A673 (cell line): ENCODE measurements around the gene PROSER2. TPM values are rescaled to one million over a fixed set of nuclear protein-coding genes. Genes with fewer than 3 reads are reported as not detected.

Experiments
- BruUV-seq: library from RNA; stranded (reverse); fragments of 400-500 nt; replicated peaks from 2 replicates; lab custom pipeline; 2021; lab: Mats Ljungman, UMichigan
- CTCF ChIA-PET: fragments of 300-600 bp; sonication (Branson Sonifier 250); formaldehyde crosslinking; loops from one replicate; lab custom pipeline; 2022; ENCODE audit warnings: antibody characterized with exemption; lab: Charles Lee
- POLR2A ChIA-PET: fragments of 300-600 bp; sonication (Branson Sonifier 250); formaldehyde crosslinking; loops from one replicate; lab custom pipeline; 2022; ENCODE audit warnings: antibody characterized with exemption; ENCODE audit not compliant: low non-redundant PET; lab: Charles Lee
- DNase-seq: peaks from one replicate; pipeline ENCODE4 v3.0.0-alpha.2; 2015; ENCODE audit warnings: low spot score
- H3K27ac ChIP-seq: fragments of 200-600 bp; sonication (generic); 2 replicates; pipeline ENCODE4 v1.5.1; 2016; ENCODE audit warnings: mixed run types, low read depth, mild to moderate bottlenecking, mixed read lengths, antibody characterized with exemption, low read length; ENCODE audit not compliant: poor library complexity, severe bottlenecking
- H3K27me3 ChIP-seq: fragments of 200-600 bp; sonication (generic); replicated peaks from 2 replicates; pipeline ENCODE4 v1.6.1; 2017; ENCODE audit warnings: mixed run types, low read depth, mild to moderate bottlenecking, mixed read lengths, antibody characterized with exemption, low read length; ENCODE audit not compliant: insufficient read depth, poor library complexity
- H3K36me3 ChIP-seq: fragments of 200-600 bp; sonication (generic); 2 replicates; pipeline ENCODE4 v1.6.1; 2016; ENCODE audit warnings: mixed run types, mild to moderate bottlenecking, mixed read lengths, antibody characterized with exemption, low read length; ENCODE audit not compliant: insufficient read depth, poor library complexity, severe bottlenecking
- H3K4me1 ChIP-seq: fragments of 200-600 bp; sonication (generic); 2 replicates; pipeline ENCODE4 v1.6.1; 2017; ENCODE audit warnings: mixed run types, mild to moderate bottlenecking, mixed read lengths, antibody characterized with exemption, low read length; ENCODE audit not compliant: insufficient read depth, poor library complexity, severe bottlenecking
- H3K4me3 ChIP-seq: fragments of 200-600 bp; sonication (generic); 2 replicates; pipeline ENCODE4 v1.5.1; 2016; ENCODE audit warnings: low read depth, mixed run types, mild to moderate bottlenecking, mixed read lengths, low read length; ENCODE audit not compliant: poor library complexity, severe bottlenecking
- H3K9me3 ChIP-seq: fragments of 200-600 bp; sonication (generic); 2 replicates; pipeline ENCODE4 v1.6.1; 2016; ENCODE audit warnings: mixed run types, low read depth, mild to moderate bottlenecking, mixed read lengths, antibody characterized with exemption, low read length; ENCODE audit not compliant: poor library complexity, severe bottlenecking
- CTCF ChIP-seq: fragments of 300-800, 200-600 bp; sonication (generic); conservative IDR thresholded peaks from 2 replicates; pipeline ENCODE4 v1.5.1; 2017; ENCODE audit warnings: low read depth, mild to moderate bottlenecking, antibody characterized with exemption, low read length, moderate library complexity, mixed read lengths
- EZH2 ChIP-seq: fragments of 200-600 bp; sonication (generic); IDR thresholded peaks from 2 replicates; pipeline ENCODE4 v1.6.1; 2017; ENCODE audit warnings: borderline replicate concordance, low read depth, mild to moderate bottlenecking, mixed read lengths, antibody characterized with exemption, low read length; ENCODE audit not compliant: poor library complexity, severe bottlenecking
- intact Hi-C: fragments of 100-400 bp; cut with micrococcal nuclease; formaldehyde crosslinking; loops from one replicate; pipeline ENCODE4 v1.10.0; 2022; ENCODE audit not compliant: unreplicated experiment
- total RNA-seq: library from RNA; stranded (reverse); gene quantifications from 2 replicates; pipeline ENCODE4 v1.2.3, GENCODE V29; 2021

The PROSER2 gene
- total RNA-seq, 1 experiment from 2014 or later, result 40.4 TPM

GRCh38 chr10:11823989-11824346, 812 bp downstream of the PROSER2 start:
- peaks cover 41% of the 10 kb centered on the region for H3K4me1 ChIP-seq
- peak overlapping the region; percentile 99 for H3K4me3 ChIP-seq
- H3K9me3 ChIP-seq, result no peaks in the 10 kb centered on the region
- H3K27me3 ChIP-seq, result no peaks in the 10 kb centered on the region
- CTCF ChIA-PET, result no interaction called here
- intact Hi-C loops, result loop anchor here (5.0 kb wide), 1 partner anchor 37 kb away; no protein-coding TSS in a partner anchor
- peak overlapping the region; percentile 90 for H3K27ac ChIP-seq
- no peak for TF ChIP-seq CTCF
- TF ChIP-seq EZH2, result no peak
- H3K36me3 ChIP-seq, result no peaks in the 10 kb centered on the region
- no peak for DNase-seq
- no TSS peak for BruUV-seq
- POLR2A ChIA-PET, result no interaction called here

- CTCF ChIA-PET, result no interaction called here
- Histone ChIP-seq H3K27ac (peak overlapping the region; percentile 90), H3K4me3 (peak overlapping the region; percentile 99), H3K4me1 (peaks cover 41% of the 10 kb centered on the region), H3K27me3 (no peaks in the 10 kb centered on the region), H3K9me3 (no peaks in the 10 kb centered on the region), H3K36me3 (no peaks in the 10 kb centered on the region)
- intact Hi-C loops, result loop anchor here (5.0 kb wide), 1 partner anchor 37 kb away; no protein-coding TSS in a partner anchor
- TSS peak; percentile 45 for BruUV-seq
- POLR2A ChIA-PET, result no interaction called here
- no peak for DNase-seq
- no peak for TF ChIP-seq CTCF
- TF ChIP-seq EZH2, result no peak
Observed at GRCh38 chr10:11824376-11824775, 1.2 kb downstream of the PROSER2 start.

- Histone ChIP-seq H3K27me3 (no peaks in the 10 kb centered on the region), H3K36me3 (no peaks in the 10 kb centered on the region), H3K9me3 (no peaks in the 10 kb centered on the region), H3K4me3 (peak overlapping the region; percentile 99), H3K27ac (peak overlapping the region; percentile 43), H3K4me1 (peaks cover 40% of the 10 kb centered on the region)
- intact Hi-C loops, result loop anchor here (5.0 kb wide), 1 partner anchor 38 kb away; no protein-coding TSS in a partner anchor
- no TSS peak for BruUV-seq
- TF ChIP-seq EZH2, result no peak
- TF ChIP-seq CTCF, result no peak
- POLR2A ChIA-PET, result no interaction called here
- DNase-seq, result no peak
- CTCF ChIA-PET, result no interaction called here
Observed at GRCh38 chr10:11824825-11825224, 1.7 kb downstream of the PROSER2 start.
